Lower leg skin (tissue), 4 donors: Measurements from ENCODE around the gene FAM227A. TPM values are rescaled to one million over a fixed set of nuclear protein-coding genes. Genes with fewer than 3 reads are reported as not detected.

Source experiments
- DNase-seq, 2 donors: peaks; one replicate each; pipeline ENCODE4 v3.0.0-alpha.2; 2019; ENCODE audit warnings: low spot score in 2 of 2
- H3K4me3 ChIP-seq: fragments of 200-600 bp; sonication (generic); 2 replicates; pipeline ENCODE4 v1.5.1; 2017; ENCODE audit warnings: mild to moderate bottlenecking, low read depth; ENCODE audit not compliant: poor library complexity, severe bottlenecking
- CTCF ChIP-seq, 3 donors: fragments of 450-650 bp; IDR thresholded peaks; one replicate each; pipeline ENCODE4 v1.5.1; 2016; ENCODE audit warnings: antibody characterized with exemption in 3 of 3, mild to moderate bottlenecking in 3 of 3, moderate library complexity in 2 of 3
- POLR2A ChIP-seq, 2 donors: fragments of 450-650 bp; IDR thresholded peaks; one replicate each; pipeline ENCODE4 v1.6.1; 2016 to 2017; ENCODE audit warnings: antibody characterized with exemption in 2 of 2, mild to moderate bottlenecking in 1 of 2, moderate library complexity in 1 of 2
- WGBS, 2 donors: methylation state at CpG; one replicate each; pipeline ENCODE4 v1.1.5; 2018; 5-methylcytosine and 5-hydroxymethylcytosine counted together
- intact Hi-C: fragments of 100-400 bp; cut with DNase I; formaldehyde crosslinking; loops from one replicate; pipeline ENCODE4 v1.15.0; 2023; ENCODE audit warnings: low total_unique reads
- total RNA-seq, 4 donors: library from RNA; depleted of rRNA; stranded (reverse); fragments of >200 nt; gene quantifications; one replicate each; pipeline ENCODE4 v1.1.0, GENCODE V29; 2016

Gene FAM227A
- total RNA-seq, 4 donors from 2014 or later, result 0.97 to 3.9 (median 2.4) TPM

DNA sequence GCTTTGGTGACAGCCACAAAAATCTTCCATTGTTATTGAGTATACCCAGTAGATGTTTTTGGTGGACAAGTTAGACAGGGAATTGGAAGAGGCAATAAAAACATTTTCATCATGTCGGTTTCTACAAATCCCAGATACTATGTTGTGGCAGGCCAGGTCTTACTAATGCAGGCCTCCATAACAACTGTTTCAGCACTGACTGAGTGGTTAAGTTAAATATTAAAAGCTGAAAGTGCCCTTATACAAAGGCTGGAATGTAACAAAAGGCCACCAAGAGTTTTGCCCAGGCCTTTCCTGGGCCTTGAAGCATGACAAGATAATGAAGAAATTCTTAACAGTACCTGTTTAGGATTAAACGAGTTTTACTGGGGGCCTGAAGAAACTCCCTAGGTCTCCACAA lies 115.5 kb downstream of the FAM227A start:
- TF ChIP-seq CTCF (IDR thresholded peaks at IDR 0.05) (no peak), POLR2A (IDR thresholded peaks at IDR 0.05) (no peak)
- intact Hi-C loops, result no loop called here
- no peak for DNase-seq

GRCh38 chr22:38531251-38531938 lies 124.8 kb downstream of the FAM227A start:
- intact Hi-C loops, result no loop called here
- no peak for TF ChIP-seq POLR2A (IDR thresholded peaks at IDR 0.05)
- no peak for TF ChIP-seq CTCF (IDR thresholded peaks at IDR 0.05)
- DNase-seq, result no peak
- WGBS, 2 donors, result 91 to 93% methylated on average over 4 of the region's 4 CpGs
- no peak overlapping the region for H3K4me3 ChIP-seq

More for the DNA sequence above, 115.5 kb downstream of the FAM227A start:
- H3K4me3 ChIP-seq, result no peak overlapping the region
- 91 to 95% methylated on average over 2 of the region's 2 CpGs for WGBS, 2 donors

Other genes starting within 250 kb of the FAM227A start
- 1 to 10 TPM in 1 of 4 donors, under 1 TPM in 2, not detected in 1; 0.29 to 1.4 (median 0.46) TPM for gene KCNJ4, start 201.2 kb downstream of the FAM227A start, total RNA-seq
- gene KDELR3, start 188.3 kb downstream of the FAM227A start, total RNA-seq, result 1 to 10 TPM in 2 of 4 donors, under 1 TPM in 2; 0.80 to 5.1 (median 1.3) TPM
- gene DDX17, start 150.1 kb downstream of the FAM227A start, total RNA-seq, result 100 to 1,000 TPM; 419 to 723 (median 493) TPM
- gene DMC1, start 86.2 kb downstream of the FAM227A start, total RNA-seq, result 1 to 10 TPM in 1 of 4 donors, under 1 TPM in 2, not detected in 1; 0.22 to 3.5 (median 0.49) TPM
- gene CBY1, start 246 bp upstream of the FAM227A start, total RNA-seq, result 10 to 100 TPM; 16.6 to 26.6 (median 22.1) TPM
- 10 to 100 TPM; 24.8 to 42.2 (median 34.5) TPM for gene TOMM22, start 25.6 kb upstream of the FAM227A start, total RNA-seq
- gene JOSD1, start 44.6 kb upstream of the FAM227A start, total RNA-seq, result 10 to 100 TPM; 52.0 to 90.6 (median 68.0) TPM
- 10 to 100 TPM; 53.1 to 79.9 (median 72.7) TPM for gene GTPBP1, start 49.6 kb upstream of the FAM227A start, total RNA-seq
- gene SUN2, start 99.6 kb upstream of the FAM227A start, total RNA-seq, result 100 to 1,000 TPM; 231 to 344 (median 282) TPM
- gene DNAL4, start 137.8 kb upstream of the FAM227A start, total RNA-seq, result 10 to 100 TPM; 15.3 to 24.2 (median 23.7) TPM
- 1 to 10 TPM in 2 of 4 donors, under 1 TPM in 2; 0.34 to 4.6 (median 1.7) TPM for gene NPTXR, start 187.6 kb upstream of the FAM227A start, total RNA-seq
- 10 to 100 TPM in 2 of 4 donors, 1 to 10 TPM in 2; 5.1 to 20.0 (median 13.9) TPM for gene CBX6, start 215.8 kb upstream of the FAM227A start, total RNA-seq